HepG2 (cell line): ENCODE results near the gene ZBTB7B. TPM values are rescaled to one million over a fixed set of nuclear protein-coding genes. Genes with fewer than 3 reads are reported as not detected.

ENCODE experiments used
- ARHGAP35 ChIP-seq: sonication (generic); formaldehyde crosslinking; IDR thresholded peaks from 2 replicates; pipeline ENCODE4 v1.9.0; 2022; ENCODE audit warnings: mild to moderate bottlenecking, inconsistent platforms, moderate library complexity, missing genetic modification reagents, borderline replicate concordance
- CAMTA2 ChIP-seq: sonication (generic); formaldehyde crosslinking; IDR thresholded peaks from 2 replicates; pipeline ENCODE4 v1.4.0; 2020; ENCODE audit warnings: mild to moderate bottlenecking, missing genetic modification reagents, borderline replicate concordance
- CC2D1A ChIP-seq: sonication (generic); formaldehyde crosslinking; IDR thresholded peaks from 2 replicates; pipeline ENCODE4 v1.8.1; 2023; ENCODE audit warnings: mild to moderate bottlenecking, missing genetic modification reagents
- FOSL2 ChIP-seq: sonication (generic); formaldehyde crosslinking; IDR thresholded peaks from 2 replicates; pipeline ENCODE4 v1.4.0; 2020; ENCODE audit warnings: missing genetic modification reagents
- FOXA3 ChIP-seq: IDR thresholded peaks from 2 replicates; pipeline ENCODE4 v1.6.1; 2016; ENCODE audit warnings: missing genetic modification reagents, missing compliant biosample characterization
- GZF1 ChIP-seq: sonication (generic); formaldehyde crosslinking; IDR thresholded peaks from 2 replicates; pipeline ENCODE4 v1.5.1; 2020; ENCODE audit warnings: mild to moderate bottlenecking, missing genetic modification reagents
- HOXA7 ChIP-seq: sonication (generic); formaldehyde crosslinking; IDR thresholded peaks from 2 replicates; pipeline ENCODE4 v1.8.1; 2022; ENCODE audit warnings: mild to moderate bottlenecking, missing genetic modification reagents, moderate library complexity
- KDM1A ChIP-seq: IDR thresholded peaks from 2 replicates; pipeline ENCODE4 v1.6.1; 2016; ENCODE audit warnings: missing compliant biosample characterization
- KDM3A ChIP-seq: IDR thresholded peaks from 2 replicates; pipeline ENCODE4 v1.6.1; 2018; ENCODE audit warnings: low read depth, missing compliant biosample characterization
- MAF1 ChIP-seq: sonication (generic); formaldehyde crosslinking; IDR thresholded peaks from 2 replicates; pipeline ENCODE4 v1.5.0; 2020; ENCODE audit warnings: missing genetic modification reagents, borderline replicate concordance
- MED8 ChIP-seq: sonication (generic); formaldehyde crosslinking; IDR thresholded peaks from 2 replicates; pipeline ENCODE4 v1.8.1; 2023; ENCODE audit warnings: mild to moderate bottlenecking, missing genetic modification reagents; ENCODE audit not compliant: insufficient replicate concordance
- MXI1 ChIP-seq: IDR thresholded peaks from 3 replicates; pipeline ENCODE4 v1.6.1; 2012; ENCODE audit warnings: low read depth, low read length, inconsistent platforms, borderline replicate concordance
- MYC ChIP-seq: sonication (generic); formaldehyde crosslinking; IDR thresholded peaks from 2 replicates; pipeline ENCODE4 v1.9.0; 2021; ENCODE audit warnings: missing genetic modification reagents, borderline replicate concordance
- NBN ChIP-seq: fragments of 450-650 bp; conservative IDR thresholded peaks from 2 replicates; pipeline ENCODE4 v1.6.1; 2017
- SOX6 ChIP-seq, 2 experiments: fragments of 450-650 bp in 1 of 2; sonication (generic) in 1 of 2; formaldehyde crosslinking in 1 of 2; IDR thresholded peaks; 2 replicates each; pipeline versions ENCODE4 v1.4.0 to v1.6.1; 2017 to 2020; ENCODE audit warnings: antibody characterized with exemption in 1 of 2, mild to moderate bottlenecking in 1 of 2, missing genetic modification reagents in 1 of 2
- SP140L ChIP-seq: sonication (generic); formaldehyde crosslinking; IDR thresholded peaks from 2 replicates; pipeline ENCODE4 v1.4.0; 2020; ENCODE audit warnings: missing genetic modification reagents, borderline replicate concordance
- TSC22D2 ChIP-seq: sonication (generic); formaldehyde crosslinking; IDR thresholded peaks from 2 replicates; pipeline ENCODE4 v1.5.1; 2020; ENCODE audit warnings: missing genetic modification reagents, mild to moderate bottlenecking, borderline replicate concordance
- ZNF17 ChIP-seq: sonication (generic); formaldehyde crosslinking; IDR thresholded peaks from 2 replicates; pipeline ENCODE4 v1.5.0; 2020; ENCODE audit warnings: mild to moderate bottlenecking, missing genetic modification reagents
- ZNF232 ChIP-seq: sonication (generic); formaldehyde crosslinking; IDR thresholded peaks from 2 replicates; pipeline ENCODE4 v1.4.0; 2020; ENCODE audit warnings: missing genetic modification reagents, borderline replicate concordance
- ZNF557 ChIP-seq: sonication (generic); formaldehyde crosslinking; IDR thresholded peaks from 2 replicates; pipeline ENCODE4 v1.4.0; 2020; ENCODE audit warnings: missing genetic modification reagents
- polyA plus RNA-seq, 8 experiments: library from polyadenylated mRNA; depleted of rRNA in 3 of 8; stranded (reverse) in 7 of 8; unstranded in 1 of 8; fragments of >200 nt; fragmentation: Illumina TruSeq in 4 of 8; extraction: Trizol in 4 of 8; gene quantifications; 2 replicates each; pipeline versions ENCODE4 v1.2.1 to v1.2.3, GENCODE V29; 2011 to 2016; ENCODE audit warnings: low read depth in 4 of 8, missing spikeins in 1 of 8, mixed read lengths in 1 of 8; ENCODE audit not compliant: insufficient read depth in 1 of 8
- total RNA-seq, 5 experiments: library from RNA; depleted of rRNA; stranded (reverse); fragments of >200 nt; fragmentation: Illumina TruSeq; extraction: Trizol; gene quantifications; 2 replicates each; pipeline ENCODE4 v1.2.3, GENCODE V29; 2016; ENCODE audit warnings: low read depth in 1 of 5
- TF ChIP-seq, protein P1 (sequence below): sonication (generic); formaldehyde crosslinking; IDR thresholded peaks from 2 replicates; pipeline ENCODE4 v1.4.0; 2020; ENCODE audit warnings: missing genetic modification reagents, borderline replicate concordance
- TF ChIP-seq, protein P2 (sequence below): sonication (generic); formaldehyde crosslinking; conservative IDR thresholded peaks from 2 replicates; pipeline ENCODE4 v1.4.0; 2020; ENCODE audit warnings: missing genetic modification reagents
- TF ChIP-seq, protein P3 (sequence below): sonication (generic); formaldehyde crosslinking; IDR thresholded peaks from 2 replicates; pipeline ENCODE4 v1.4.0; 2020; ENCODE audit warnings: missing genetic modification reagents, borderline replicate concordance

Gene ZBTB7B
- total and polyA plus RNA-seq, 2 of the 13 experiments (the other 11 are each of a cell fraction or from before 2014, with no cell fraction given), result 15.5 to 17.5 TPM

DNA sequence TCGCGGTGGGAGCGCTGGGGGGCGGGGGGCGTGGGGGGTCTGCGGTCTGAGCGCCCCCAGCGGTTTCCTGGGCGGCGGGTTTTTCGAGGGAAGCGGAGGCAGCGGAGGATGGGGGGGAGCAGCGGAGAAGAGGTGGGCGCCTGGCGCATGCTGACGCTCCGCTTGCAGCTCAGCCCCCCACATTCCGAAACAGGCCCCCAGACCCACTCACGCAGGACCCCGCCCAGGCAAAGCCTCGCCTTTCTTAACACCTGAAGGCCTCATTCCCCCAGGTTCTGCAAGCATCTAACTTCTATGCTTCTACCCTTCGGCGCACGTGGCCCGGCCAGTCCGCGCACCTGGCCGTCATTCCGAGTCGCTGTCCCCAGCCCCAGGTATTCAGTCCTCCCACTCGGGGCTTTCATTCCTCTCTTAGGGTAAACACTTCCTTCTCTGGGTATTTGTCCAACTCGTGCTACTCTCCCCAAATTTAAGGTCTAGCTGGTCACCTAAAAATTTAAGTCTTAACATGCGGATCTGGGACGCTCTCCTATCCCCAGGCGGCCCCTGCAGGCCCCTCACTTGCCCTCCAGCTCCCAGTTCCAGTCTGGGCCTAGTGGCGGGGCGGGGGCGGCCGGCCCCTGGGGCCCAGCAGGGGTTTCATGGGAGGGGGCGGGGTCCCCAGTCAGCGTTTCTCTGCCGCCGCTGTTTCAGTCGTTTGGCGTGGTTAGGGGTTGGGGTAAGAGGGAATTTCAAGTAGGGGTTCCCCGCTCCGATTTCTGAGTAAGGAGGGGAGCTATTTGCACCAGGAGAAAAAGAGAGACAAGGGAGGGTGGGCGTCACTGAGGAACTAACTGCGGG, 2.8 kb upstream of the ZBTB7B start (continued):
- TF ChIP-seq, protein P1, sequence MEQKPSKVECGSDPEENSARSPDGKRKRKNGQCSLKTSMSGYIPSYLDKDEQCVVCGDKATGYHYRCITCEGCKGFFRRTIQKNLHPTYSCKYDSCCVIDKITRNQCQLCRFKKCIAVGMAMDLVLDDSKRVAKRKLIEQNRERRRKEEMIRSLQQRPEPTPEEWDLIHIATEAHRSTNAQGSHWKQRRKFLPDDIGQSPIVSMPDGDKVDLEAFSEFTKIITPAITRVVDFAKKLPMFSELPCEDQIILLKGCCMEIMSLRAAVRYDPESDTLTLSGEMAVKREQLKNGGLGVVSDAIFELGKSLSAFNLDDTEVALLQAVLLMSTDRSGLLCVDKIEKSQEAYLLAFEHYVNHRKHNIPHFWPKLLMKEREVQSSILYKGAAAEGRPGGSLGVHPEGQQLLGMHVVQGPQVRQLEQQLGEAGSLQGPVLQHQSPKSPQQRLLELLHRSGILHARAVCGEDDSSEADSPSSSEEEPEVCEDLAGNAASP (CRISPR knock-in tag), result peak; percentile 53; the same call in 1 of the 2 replicates
- TF ChIP-seq MAF1 (CRISPR knock-in tag) (no peak), FOXA3 (CRISPR knock-in tag) (no peak), KDM1A (CRISPR knock-in tag) (no peak), HOXA7 (CRISPR knock-in tag) (no peak), ZNF17 (CRISPR knock-in tag) (no peak), TSC22D2 (CRISPR knock-in tag) (no peak), ZNF557 (CRISPR knock-in tag) (no peak), FOSL2 (CRISPR knock-in tag) (no peak), SP140L (no peak), CC2D1A (CRISPR knock-in tag) (no peak), GZF1 (CRISPR knock-in tag) (no peak), CAMTA2 (no peak), KDM3A (CRISPR knock-in tag) (no peak), MXI1 (peak; percentile 57; the same call in 1 of the 3 replicates), ARHGAP35 (CRISPR knock-in tag) (no peak), SOX6 (IDR thresholded peaks at IDR 0.05) (no peak), SOX6 (CRISPR knock-in tag; IDR thresholded peaks at IDR 0.05) (peak; percentile 36), ZNF232 (no peak), MED8 (no peak), MYC (peak; percentile 85), NBN (no peak)
- TF ChIP-seq, protein P2, sequence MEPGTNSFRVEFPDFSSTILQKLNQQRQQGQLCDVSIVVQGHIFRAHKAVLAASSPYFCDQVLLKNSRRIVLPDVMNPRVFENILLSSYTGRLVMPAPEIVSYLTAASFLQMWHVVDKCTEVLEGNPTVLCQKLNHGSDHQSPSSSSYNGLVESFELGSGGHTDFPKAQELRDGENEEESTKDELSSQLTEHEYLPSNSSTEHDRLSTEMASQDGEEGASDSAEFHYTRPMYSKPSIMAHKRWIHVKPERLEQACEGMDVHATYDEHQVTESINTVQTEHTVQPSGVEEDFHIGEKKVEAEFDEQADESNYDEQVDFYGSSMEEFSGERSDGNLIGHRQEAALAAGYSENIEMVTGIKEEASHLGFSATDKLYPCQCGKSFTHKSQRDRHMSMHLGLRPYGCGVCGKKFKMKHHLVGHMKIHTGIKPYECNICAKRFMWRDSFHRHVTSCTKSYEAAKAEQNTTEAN (CRISPR knock-in tag), result no peak
- TF ChIP-seq, protein P3, sequence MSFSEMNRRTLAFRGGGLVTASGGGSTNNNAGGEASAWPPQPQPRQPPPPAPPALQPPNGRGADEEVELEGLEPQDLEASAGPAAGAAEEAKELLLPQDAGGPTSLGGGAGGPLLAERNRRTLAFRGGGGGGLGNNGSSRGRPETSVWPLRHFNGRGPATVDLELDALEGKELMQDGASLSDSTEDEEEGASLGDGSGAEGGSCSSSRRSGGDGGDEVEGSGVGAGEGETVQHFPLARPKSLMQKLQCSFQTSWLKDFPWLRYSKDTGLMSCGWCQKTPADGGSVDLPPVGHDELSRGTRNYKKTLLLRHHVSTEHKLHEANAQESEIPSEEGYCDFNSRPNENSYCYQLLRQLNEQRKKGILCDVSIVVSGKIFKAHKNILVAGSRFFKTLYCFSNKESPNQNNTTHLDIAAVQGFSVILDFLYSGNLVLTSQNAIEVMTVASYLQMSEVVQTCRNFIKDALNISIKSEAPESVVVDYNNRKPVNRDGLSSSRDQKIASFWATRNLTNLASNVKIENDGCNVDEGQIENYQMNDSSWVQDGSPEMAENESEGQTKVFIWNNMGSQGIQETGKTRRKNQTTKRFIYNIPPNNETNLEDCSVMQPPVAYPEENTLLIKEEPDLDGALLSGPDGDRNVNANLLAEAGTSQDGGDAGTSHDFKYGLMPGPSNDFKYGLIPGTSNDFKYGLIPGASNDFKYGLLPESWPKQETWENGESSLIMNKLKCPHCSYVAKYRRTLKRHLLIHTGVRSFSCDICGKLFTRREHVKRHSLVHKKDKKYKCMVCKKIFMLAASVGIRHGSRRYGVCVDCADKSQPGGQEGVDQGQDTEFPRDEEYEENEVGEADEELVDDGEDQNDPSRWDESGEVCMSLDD (CRISPR knock-in tag), result no peak; the same call in 1 of the 2 replicates
